Activated T-helper 1 cell treated with Interleukin-2 at 50 U/mL for 16 hours (primary cell): ENCODE results near the gene MED13L.

Experiments
- DNase-seq: peaks from one replicate; pipeline ENCODE4 v3.0.0-alpha.2; 2020; ENCODE audit warnings: low read depth

The MED13L gene

DNA sequence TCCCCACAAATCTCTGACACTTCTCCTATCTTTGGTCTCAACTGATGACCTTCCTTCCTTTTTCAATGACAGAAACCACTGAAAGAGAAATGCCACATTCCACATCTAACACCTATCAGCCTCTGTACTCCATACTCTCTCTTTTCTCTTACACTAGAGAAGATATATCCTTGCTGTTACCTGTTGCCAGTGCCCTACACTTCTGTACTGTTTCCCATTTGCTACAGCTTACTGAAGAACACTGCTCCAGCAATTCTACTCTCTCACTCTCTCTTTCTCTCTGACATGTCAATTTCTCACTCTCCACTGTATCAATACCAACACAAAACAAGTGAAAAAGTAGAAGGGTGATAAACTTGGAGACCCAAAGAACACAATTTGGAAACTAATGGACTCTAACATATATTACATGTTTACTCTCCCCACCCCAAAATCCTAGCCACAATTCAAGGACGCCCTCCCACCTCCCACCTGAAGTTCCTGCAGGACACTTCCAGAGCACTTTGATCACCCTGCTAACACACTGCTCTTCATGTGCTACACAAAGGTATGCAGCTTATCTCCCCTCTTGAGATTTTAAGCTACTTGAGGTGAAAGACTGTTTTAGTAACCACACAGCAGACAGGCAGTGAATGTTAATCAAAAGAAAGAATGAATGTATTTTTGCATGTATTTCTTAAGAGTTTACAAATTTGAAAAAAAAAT, 95.0 kb downstream of the MED13L start:
- DNase-seq, result no peak

DNA sequence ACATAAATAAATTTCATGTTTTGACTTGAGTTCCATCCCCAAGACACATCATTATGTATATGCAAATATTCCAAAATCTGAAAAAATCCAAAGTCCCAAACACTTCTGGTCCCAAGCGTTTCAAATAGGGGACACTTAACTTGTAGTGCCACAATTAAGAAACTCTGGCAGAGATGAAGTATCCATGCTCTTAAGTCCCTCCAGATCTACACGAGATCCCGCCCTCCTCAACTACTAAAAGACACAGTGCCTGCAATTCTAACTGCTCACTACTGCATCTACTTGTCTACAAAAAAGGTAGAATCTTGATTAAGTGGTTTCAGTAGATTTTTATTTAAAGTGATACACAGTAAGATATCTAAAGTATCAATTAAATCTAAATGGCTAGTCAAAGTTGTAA, 97.0 kb downstream of the MED13L start:
- DNase-seq, result no peak

DNA sequence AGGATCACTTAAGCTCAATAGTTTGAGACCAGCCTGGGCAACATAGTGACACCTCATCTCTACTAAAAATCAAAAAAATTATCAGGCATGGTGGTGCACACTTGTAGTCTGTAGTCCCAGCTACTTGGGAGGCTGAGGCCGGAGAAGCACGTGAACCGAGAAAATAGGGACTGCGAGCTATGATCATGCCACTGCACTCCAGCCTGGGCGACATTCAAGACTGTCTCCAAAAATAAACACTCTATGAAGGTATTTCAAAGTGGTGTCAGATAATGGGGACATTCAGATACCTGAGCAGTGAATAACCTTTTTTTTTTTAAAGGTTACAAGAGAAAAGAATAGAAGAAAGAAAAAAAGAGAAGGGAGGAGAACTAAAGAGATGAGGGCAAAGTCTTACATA, 98.1 kb downstream of the MED13L start:
- no peak for DNase-seq

DNA sequence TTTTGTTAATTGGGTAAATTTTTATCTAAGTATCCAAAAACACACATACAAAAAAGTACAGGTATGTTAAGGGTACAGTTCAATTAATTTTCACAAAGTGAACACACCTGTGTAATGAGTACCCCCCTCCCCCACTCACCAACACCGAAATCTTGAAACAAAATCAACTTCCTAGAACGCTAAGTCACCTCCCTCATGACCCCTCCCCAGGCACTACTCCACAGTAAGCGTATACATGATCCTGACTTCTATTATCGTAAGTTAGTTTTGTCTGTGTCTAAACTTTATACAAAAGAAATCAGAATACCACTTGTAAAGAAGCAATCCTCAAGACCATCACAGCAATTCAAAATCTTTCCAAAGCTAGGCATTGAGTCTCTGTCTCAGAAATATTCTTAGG, 100.5 kb downstream of the MED13L start:
- no peak for DNase-seq

DNA sequence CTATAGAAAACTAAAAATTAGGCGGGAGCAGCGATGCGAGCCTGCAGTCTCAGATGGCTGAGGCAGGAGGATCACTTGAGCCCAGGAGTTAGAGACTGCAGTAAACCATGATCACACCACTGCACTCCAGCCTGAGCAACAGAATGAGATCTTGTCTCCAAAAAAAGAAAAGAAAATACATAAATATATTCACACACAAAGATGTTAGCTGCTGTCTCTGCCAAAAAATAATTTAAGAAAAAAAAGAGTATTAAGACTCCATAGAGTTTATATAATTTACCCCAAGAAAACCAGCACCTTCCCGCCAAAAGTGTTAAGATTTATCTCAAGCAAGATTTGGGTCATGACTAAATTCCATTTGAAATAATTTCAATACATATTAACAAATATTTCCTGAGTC, 102.6 kb downstream of the MED13L start:
- DNase-seq, result no peak

DNA sequence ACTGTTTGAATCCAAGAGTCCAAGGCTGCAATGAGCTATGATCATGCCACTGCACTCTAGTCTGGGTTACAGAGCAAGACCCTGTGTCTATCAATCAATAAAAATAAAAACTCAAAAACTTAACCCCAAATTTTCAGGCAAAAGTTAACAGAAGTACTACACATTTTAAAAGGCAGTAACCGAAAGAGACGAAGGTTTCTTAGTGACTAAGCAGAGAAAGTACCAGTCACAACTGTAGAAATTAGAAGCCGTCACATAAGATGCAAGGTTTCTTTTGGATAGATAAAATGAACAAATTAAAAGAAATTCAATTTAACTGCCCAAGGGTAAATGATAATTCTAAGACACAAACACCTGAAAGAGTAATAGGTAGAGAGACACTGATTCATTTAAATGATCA, 103.5 kb downstream of the MED13L start:
- DNase-seq, result no peak

DNA sequence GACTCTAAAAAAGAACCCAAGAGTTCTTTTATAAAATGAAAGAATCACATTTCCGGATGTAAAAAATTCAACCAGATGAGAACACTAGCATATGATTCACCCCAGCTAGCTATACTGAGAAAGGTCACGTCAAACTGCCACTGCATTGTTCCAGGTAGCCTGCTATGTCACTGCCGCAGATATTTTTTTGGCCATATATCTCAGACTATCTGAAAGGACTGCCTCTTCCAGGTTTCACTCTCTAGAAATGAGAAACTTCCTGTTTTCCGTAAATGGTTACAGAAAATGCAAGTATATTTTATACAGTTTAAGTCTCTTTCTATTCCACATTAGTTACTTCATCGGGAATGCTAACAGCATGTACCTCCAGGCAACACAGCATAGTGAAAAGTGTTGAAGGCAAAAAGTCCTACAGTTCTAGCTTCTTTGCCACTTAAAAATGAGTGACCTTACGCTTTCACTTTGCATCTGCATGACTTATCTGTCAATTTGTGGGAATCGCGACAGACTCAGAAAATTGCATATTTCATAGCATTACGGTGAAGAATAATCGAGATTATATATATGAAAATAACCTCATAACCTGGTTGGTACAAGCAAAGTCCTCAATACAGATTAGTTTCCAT, 105.2 kb downstream of the MED13L start:
- DNase-seq, result no peak

DNA sequence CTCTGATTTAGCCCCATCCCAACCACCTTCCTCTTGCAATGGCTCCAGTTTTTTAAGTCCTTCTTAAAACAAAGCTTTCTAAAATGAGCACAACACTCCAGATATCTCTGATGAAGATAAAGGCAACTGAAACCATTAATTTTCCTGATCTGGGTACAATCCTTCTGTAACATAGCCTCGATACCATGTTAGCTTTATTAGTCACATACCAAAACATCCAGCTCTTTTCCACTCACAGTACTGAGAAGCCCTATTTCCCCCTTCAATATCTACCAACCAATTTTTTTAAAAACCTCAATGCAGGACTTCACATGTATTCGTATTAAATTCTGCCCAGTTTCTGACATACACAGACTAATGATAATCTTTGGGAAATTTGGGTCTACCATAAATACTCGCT, 105.9 kb downstream of the MED13L start:
- no peak for DNase-seq

DNA sequence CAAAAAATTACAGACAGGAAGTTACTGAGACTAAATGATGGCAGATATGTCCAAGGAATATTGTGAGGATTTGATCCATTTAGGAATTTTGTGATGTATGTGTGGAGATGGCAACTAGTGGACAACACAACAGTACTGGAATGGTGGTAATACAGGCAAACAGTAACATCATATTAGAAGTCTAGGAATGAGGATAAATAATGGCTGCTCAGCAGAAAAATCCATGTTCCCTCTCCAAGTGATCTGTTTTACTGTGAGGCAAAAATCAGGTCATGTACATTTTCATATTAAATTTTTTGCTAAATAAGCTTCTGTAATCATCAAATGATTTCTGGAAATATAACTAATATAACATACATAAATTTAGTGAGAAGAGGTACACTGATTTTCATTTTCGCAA, 108.4 kb downstream of the MED13L start:
- no peak for DNase-seq

DNA sequence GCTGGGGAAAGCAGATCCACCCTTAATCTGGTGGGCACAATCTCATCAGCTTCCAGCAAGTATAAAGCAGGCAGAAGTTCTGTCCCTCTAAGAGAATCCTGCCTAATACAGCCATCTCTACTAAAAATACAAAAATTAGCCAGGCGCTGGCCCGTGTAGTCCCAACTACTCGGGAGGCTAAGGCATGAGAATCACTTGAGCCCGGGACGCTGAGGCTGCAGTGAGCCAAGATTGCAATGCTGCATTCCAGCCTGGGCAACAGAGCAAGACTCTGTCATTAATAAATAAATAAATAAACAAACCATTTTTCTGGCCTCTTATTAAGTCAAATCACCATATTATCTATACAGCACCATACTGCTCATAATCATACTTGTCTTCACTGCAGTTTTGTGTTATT, 111.2 kb downstream of the MED13L start:
- no peak for DNase-seq

DNA sequence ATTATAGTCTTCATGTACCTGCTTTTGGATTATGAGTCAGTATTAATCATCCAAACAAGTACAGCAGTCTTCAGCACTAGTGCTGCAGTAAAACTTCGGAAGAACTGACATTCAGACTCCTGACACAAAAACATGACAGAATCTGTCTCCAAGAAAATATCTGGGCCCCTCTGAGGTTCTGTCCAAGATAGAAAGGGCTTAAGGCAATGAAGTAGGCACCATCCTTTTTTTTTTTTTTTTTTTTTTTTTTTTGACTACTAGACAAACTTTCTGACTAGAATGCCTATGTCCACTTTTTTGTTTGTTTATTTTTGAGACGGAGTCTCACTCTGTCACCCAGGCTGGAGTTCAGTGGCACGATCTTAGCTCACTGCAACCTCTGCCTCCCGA, 112.5 kb downstream of the MED13L start:
- DNase-seq, result no peak

DNA sequence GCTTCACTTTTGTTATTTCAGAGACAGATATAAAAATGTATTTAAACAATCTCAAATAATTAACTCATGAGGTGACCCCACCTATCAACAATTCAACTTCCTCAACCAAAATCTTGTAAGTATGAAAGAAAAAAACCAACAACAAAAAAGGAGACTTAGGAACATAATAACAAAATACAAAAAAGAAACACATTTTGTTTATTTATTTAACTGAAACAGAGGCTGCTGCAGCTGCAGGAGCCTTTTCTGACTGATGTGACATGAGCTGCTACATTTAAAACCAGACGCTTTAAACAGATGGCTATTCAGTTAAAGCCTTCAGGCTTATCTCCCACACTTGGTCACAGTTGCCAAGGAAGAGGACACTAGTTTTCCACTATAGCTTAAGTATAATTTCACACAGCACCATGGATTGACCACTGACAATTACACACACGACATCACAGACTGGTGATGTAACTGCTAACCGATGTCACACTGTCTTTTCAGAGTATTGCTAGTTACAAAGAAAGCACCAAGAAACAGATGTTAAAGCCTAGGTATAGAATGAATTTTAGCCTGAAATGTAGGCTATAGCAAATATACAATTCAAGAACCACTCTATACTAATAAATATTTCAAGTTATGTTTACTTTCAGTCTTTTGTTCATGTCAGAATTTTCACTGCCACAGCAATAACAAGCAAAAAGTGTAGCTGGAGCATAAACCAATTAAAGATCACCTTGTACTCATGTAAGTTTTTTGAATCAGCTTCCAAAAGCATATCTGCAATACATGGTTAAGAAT, 113.0 kb downstream of the MED13L start:
- no peak for DNase-seq

DNA sequence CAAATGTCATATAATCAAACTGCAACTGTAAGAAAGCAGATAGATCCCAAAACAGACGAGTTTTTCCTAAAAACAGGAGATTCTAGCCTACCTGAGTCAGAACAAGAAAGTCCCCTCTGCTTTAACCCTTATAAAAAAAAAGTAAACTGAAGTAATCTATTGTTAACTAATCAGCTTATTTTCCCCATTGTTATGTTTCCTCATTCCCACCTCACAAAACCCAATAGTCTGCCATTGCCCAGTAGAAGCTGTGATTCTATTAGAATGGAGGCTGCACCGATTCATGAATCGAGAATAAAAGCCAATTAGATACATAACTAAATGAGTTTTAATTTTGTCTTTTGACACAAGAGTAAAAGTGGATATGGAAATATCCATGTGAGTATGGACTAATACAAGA, 115.4 kb downstream of the MED13L start:
- DNase-seq, result no peak

DNA sequence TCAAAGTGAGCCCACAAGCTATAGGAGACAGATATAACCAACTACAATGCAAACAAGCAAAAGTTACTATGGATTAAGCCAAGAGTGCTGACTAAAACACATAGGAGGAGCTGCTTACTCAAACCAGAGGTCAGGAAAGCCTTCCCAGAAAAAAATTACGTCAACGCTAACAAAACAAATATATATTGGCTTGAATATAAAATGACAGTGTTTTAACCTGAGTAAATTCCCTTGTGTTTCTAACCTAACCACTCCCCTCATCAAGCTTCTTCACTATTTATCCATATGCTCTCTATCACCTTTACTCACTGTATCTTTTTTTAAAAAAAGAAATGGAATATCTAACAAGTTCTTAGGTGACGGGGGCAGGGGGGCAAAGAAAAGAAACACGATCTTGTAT, 115.9 kb downstream of the MED13L start:
- no peak for DNase-seq

DNA sequence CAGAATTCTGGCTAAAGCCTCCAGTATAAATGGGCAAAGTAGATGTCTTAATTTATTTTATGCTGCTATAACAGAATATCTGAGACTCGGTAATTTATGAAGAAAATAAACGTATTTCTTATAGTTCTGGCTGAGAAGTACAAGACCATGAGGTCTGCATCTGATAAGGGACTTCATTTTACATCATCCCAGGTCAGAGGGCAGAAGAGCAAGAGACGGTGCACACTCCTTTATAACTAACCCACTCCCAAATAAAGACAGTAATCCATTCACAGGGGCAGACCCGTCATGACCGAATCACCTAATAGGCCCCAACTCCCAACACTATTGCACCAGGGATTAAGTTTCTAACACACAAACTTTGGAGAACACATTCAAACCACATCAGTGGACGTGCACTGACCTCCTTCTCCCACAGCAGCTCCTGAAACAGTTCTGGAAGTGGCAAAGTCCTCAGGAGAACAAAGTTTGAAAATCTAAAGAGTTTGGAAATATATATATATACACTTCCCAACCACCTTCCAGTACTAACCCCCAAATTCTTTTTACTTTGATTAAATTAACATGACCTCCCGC, 116.5 kb downstream of the MED13L start:
- DNase-seq, result no peak

DNA sequence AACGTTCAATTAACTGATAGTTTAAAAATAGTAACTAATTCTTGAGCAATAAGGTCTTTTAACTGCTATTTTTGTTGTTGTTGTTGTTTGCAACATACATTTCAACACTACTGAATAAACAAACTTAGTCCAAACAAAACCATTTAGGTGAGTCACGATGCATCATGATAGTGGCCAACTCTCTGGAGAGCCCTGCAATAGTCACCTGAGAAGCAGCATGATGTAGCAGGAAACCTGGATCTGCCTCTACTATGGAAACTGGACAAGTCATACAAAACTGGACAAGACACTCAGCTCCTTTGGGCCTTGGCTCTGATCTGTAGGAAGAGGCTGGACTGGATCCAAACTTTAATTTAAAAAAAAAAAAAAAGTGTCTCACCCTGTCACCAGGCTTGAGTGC, 117.3 kb downstream of the MED13L start:
- no peak for DNase-seq

DNA sequence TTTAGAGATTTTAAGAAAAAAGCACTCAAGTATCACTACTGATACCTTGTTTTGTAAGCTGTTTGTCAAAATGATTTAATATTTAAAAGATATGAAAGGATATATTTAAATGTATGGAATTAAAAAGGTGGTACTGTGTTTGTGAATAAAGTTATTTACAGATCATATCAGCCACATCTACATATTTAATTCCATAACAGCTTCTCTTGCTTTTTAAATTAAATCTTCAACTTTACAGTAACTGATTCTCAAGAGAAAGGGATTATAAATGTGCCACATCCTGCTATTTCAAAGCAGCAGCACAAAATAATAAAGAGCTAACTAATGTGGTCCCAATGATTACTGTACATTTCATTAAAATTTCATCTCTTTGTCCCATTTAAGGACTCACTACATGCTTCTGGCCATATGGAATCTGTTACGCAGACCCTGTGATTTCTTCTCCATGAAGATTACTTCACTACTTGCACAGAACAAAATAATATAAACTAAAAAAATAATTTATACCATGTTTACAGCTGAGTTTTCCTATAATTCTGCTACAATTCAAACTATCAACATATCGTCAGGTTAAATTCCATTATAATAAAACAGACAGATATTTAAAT, 117.8 kb downstream of the MED13L start:
- no peak for DNase-seq

DNA sequence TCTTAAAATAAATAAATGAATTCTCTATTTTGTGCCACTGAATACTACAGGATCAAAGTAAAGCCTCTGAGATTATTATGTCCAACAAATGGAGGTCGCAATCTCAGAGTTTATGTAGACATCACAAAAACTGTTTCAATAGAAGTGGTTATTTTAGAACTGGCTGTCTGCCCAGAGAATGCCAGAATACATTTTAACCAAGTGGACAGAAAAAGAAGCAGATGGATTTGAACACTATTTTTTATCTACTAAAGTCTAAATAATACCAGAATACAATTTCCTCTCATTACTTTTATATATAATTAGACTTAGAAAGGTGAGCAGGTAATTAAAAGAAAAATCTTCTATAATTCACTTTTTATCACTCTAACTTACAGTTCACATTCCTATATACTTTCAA, 118.3 kb downstream of the MED13L start:
- DNase-seq, result no peak

DNA sequence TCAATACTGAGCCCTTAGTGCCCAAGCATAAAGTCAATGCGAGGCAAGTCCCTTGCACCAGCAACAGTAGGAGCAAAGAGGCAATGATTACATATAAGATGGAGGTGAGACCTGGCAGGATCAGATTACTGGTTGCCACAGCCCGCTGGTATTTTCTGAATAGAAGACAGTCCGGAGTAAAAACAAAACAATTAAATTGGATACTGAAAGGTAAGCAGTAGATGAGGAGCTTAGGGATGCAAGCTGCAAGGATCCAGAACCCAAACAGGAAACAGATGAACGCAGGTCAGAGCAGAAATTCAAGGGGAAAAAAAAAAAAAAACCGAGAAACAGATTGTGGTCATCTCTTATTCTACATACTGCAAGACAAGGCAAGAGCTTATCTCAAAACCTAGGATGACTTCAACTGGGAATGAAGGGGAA, 119.6 kb downstream of the MED13L start:
- no peak for DNase-seq

DNA sequence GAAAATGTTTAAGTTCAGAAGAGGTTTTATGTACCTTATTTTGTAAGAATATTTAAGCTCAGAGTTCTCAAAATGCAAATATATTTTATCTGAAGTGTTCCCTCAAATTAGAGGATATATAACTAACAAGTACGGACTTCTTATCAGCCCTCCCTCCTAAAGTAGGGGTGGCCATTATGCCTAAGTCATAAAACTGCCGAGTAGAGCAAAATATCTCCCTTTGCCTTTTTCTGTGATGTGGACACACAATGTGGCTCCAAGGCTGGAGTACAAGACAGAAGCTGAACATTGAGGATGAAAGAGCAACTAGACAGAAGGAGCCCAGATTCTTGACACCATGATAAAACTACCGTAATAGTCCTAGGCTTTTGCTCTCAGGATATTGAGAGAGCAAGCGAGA, 120.9 kb downstream of the MED13L start:
- no peak for DNase-seq

DNA sequence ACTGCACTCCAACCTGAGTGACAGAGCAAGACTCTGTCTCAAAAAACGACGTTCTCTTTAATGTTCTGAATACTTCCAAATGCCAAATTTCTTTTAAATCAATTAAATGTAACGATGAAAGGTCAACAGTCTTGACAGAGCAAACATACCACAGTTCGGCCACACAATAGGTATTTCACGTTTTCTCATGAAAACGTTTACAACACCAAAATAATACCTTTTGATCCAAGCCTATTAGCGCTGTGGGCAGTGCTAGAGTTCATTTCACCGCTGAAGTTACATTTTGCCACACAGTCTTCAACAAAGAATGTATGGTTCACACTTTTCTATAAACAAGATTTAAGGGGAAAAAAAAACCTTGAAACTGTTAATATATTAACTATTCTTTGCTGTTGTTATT, 122.1 kb downstream of the MED13L start:
- DNase-seq, result no peak

DNA sequence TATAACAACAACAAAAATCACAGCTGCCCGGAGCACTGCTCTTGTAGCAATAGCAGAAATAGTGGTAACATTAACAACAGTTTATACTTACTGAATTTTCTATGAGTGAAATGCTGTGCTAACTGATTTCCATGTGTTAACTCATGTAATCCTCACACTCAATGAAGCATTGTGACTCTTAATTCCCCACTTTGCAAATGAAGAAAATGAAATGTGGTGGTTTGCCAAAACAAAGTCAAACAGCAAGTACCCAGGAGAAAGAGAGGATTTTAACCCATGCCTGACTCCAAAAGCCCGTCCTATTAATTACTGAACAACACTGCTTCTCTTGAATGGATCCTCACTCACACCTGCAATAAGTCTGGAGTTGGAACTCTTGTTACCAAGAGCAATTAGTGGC, 123.5 kb downstream of the MED13L start:
- no peak for DNase-seq

DNA sequence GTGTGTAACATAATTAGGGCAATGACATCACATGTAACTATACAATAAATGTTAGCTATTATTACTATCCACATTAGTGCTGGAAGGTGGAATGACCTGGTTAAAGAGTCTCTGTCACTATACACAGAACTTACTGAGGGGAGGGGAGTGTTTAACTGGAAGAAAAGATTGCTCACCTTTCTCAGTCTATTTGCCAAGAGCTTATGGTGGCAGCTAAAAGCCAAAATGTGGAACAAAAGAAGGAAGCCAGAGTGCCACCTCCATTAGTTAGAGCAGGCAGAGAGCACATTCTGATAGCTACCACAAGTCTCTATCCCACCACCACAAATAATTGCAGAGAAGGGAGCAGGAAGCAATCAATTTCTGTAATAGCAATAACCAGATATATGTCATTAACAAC, 124.4 kb downstream of the MED13L start:
- no peak for DNase-seq
